ENCODE measurements around the gene CREBBP.

The CREBBP gene

GRCh38 chr16:3836641-3837040, 43.9 kb downstream of the CREBBP start:
- TF ChIP-seq POLR2AphosphoS5 (IDR thresholded peaks at IDR 0.05; ENCODE audit: low read depth, low read length), result no peak
- TF ChIP-seq TAF1 (IDR thresholded peaks at IDR 0.05; ENCODE audit: borderline replicate concordance, insufficient read depth, low read length), result no peak

- no peak for TF ChIP-seq FOXP2 (optimal IDR thresholded peaks at IDR 0.05; ENCODE audit: borderline replicate concordance, extremely low read depth, extremely low read length, insufficient read depth)
- no peak for TF ChIP-seq POLR2AphosphoS5 (IDR thresholded peaks at IDR 0.05; ENCODE audit: low read depth, low read length)
- TF ChIP-seq REST (IDR thresholded peaks at IDR 0.05; ENCODE audit: insufficient read depth in 1 of 2, low read depth in 2 of 2, low read length in 2 of 2), result no peak
- TF ChIP-seq TAF1 (IDR thresholded peaks at IDR 0.05; ENCODE audit: borderline replicate concordance, insufficient read depth, low read length), result no peak
- TF ChIP-seq SIN3A (IDR thresholded peaks at IDR 0.05; ENCODE audit: borderline replicate concordance, insufficient read depth, low read length), result no peak
Measured at GRCh38 chr16:3835089-3835602, 45.4 kb downstream of the CREBBP start.

GRCh38 chr16:3832668-3833067, 47.8 kb downstream of the CREBBP start:
- no peak for TF ChIP-seq TAF1 (IDR thresholded peaks at IDR 0.05; ENCODE audit: borderline replicate concordance, insufficient read depth, low read length)
- TF ChIP-seq POLR2AphosphoS5 (IDR thresholded peaks at IDR 0.05; ENCODE audit: low read depth, low read length), result no peak
- no peak for TF ChIP-seq REST (IDR thresholded peaks at IDR 0.05; ENCODE audit: insufficient read depth in 1 of 2, low read depth in 2 of 2, low read length in 2 of 2)
- no peak for TF ChIP-seq FOXP2 (optimal IDR thresholded peaks at IDR 0.05; ENCODE audit: borderline replicate concordance, extremely low read depth, extremely low read length, insufficient read depth)
- no peak for TF ChIP-seq SIN3A (IDR thresholded peaks at IDR 0.05; ENCODE audit: borderline replicate concordance, insufficient read depth, low read length)

GRCh38 chr16:3830625-3831254, 49.8 kb downstream of the CREBBP start:
- TF ChIP-seq TAF1 (IDR thresholded peaks at IDR 0.05; ENCODE audit: borderline replicate concordance, insufficient read depth, low read length) (no peak), FOXP2 (optimal IDR thresholded peaks at IDR 0.05; ENCODE audit: borderline replicate concordance, extremely low read depth, extremely low read length, insufficient read depth) (no peak), REST (IDR thresholded peaks at IDR 0.05; ENCODE audit: insufficient read depth in 1 of 2, low read depth in 2 of 2, low read length in 2 of 2) (no peak), SIN3A (IDR thresholded peaks at IDR 0.05; ENCODE audit: borderline replicate concordance, insufficient read depth, low read length) (no peak), POLR2AphosphoS5 (IDR thresholded peaks at IDR 0.05; ENCODE audit: low read depth, low read length) (no peak)

- TF ChIP-seq REST (IDR thresholded peaks at IDR 0.05; ENCODE audit: insufficient read depth in 1 of 2, low read depth in 2 of 2, low read length in 2 of 2), result no peak
- no peak for TF ChIP-seq POLR2AphosphoS5 (IDR thresholded peaks at IDR 0.05; ENCODE audit: low read depth, low read length)
- TF ChIP-seq FOXP2 (optimal IDR thresholded peaks at IDR 0.05; ENCODE audit: borderline replicate concordance, extremely low read depth, extremely low read length, insufficient read depth), result no peak
- no peak for TF ChIP-seq TAF1 (IDR thresholded peaks at IDR 0.05; ENCODE audit: borderline replicate concordance, insufficient read depth, low read length)
- TF ChIP-seq SIN3A (IDR thresholded peaks at IDR 0.05; ENCODE audit: borderline replicate concordance, insufficient read depth, low read length), result no peak
Measured at GRCh38 chr16:3829631-3830536, 50.6 kb downstream of the CREBBP start.
